Measurements from ENCODE around the gene TSC2.

The TSC2 gene

DNA sequence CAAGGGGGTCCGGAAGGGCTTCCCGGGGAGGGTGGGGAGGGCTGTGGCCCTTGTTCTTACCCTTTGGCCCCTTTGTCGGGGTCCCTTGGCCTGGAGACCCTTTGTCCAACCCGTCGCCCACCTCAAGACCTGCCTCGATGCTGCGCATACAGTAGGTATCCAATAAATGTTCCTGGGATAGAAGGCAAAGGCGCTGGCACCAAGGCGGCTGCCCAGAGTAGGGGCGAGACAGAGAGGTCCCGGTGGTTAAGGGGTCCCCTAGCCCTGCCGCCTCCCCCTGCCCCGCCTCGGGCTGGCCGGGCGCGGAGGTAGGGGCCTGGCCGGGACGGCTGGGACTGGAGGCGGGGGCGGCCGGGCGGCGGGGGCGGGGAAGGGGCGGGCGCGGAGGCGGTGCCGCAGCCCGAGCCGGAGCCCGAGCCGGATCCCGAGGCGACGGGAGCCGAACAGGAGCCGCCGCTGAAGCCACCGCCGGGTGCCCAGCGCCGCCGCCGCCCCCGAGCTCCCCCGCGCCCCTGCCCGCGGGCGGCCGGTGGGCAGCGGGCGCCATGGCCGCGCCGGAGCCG is 21.2 kb upstream of the TSC2 start, which contains the start of gene NHERF2:
TSS of gene NHERF2 (plus strand) at position 442 of the 563 bp plus-strand sequence. CDS start at position 546, 104 bp downstream.
- TF ChIP-seq, protein P1, sequence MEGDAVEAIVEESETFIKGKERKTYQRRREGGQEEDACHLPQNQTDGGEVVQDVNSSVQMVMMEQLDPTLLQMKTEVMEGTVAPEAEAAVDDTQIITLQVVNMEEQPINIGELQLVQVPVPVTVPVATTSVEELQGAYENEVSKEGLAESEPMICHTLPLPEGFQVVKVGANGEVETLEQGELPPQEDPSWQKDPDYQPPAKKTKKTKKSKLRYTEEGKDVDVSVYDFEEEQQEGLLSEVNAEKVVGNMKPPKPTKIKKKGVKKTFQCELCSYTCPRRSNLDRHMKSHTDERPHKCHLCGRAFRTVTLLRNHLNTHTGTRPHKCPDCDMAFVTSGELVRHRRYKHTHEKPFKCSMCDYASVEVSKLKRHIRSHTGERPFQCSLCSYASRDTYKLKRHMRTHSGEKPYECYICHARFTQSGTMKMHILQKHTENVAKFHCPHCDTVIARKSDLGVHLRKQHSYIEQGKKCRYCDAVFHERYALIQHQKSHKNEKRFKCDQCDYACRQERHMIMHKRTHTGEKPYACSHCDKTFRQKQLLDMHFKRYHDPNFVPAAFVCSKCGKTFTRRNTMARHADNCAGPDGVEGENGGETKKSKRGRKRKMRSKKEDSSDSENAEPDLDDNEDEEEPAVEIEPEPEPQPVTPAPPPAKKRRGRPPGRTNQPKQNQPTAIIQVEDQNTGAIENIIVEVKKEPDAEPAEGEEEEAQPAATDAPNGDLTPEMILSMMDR (IDR thresholded peaks at IDR 0.05; ENCODE audit: low read depth, low read length) = no peak
- no peak for DNase-seq (ENCODE audit: low read depth in 2 of 2)

DNA sequence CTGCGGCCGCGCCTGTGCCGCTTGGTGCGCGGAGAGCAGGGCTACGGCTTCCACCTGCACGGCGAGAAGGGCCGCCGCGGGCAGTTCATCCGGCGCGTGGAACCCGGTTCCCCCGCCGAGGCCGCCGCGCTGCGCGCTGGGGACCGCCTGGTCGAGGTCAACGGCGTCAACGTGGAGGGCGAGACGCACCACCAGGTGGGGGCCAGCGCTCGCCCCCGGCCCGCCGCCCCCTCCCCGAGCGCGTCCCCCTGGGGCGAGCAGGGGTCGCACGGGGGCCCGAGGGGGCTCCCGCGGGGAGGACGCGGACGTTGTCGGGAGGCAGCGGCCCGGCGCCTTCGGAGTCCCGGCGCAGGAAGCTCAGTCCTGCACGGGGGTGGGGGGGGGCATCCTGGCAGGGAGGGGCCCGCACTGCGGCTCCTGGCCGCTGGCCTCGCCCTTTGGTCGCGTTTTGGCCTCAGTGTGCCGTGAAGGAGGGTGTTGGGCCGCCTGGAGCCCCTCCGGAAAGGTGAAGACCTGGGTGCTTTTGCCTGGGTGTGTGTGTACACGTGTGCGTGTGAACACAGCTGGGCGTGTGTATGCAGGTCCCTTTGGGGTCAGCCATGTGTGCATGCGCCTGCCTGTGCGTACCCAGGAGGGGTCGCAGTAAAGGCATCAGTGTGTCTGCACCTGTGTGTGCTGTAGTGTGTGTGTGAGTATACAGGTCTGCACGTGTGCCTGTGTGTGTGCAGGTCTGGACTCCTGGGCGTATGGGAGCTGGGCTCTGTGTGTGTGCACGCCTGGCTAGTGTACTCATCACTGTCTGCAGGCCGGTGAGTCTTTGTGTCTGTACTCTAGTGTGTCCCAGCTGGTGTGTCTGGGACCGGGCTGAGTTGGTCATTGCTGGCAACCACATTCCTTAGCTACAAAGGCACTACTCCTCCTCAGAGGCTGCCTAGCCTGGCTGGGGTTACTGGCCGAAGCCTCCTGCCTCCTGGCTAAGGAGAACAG is 20.5 kb upstream of the TSC2 start:
- TF ChIP-seq, protein P1 (IDR thresholded peaks at IDR 0.05; ENCODE audit: low read depth, low read length) = no peak
- peak; percentile 32 to 68 for DNase-seq (ENCODE audit: low read depth in 2 of 2)
- peak overlapping the region; percentile 59 to 67 for H3K4me3 ChIP-seq (replicated peaks in 1 of 2; ENCODE audit: low read depth in 2 of 2, low read length in 2 of 2)

More for the DNA sequence above, 21.2 kb upstream of the TSC2 start, which contains the start of gene NHERF2:
- H3K4me3 ChIP-seq (replicated peaks in 1 of 2; ENCODE audit: low read depth in 2 of 2, low read length in 2 of 2) = peak within 1 kb of the TSS; percentile 59 to 67

- no peak for DNase-seq (ENCODE audit: low read depth in 2 of 2)
- H3K4me3 ChIP-seq (replicated peaks in 1 of 2; ENCODE audit: low read depth in 2 of 2, low read length in 2 of 2) = peak overlapping the region in 1 of 2 donors; percentile 67
- TF ChIP-seq, protein P1 (IDR thresholded peaks at IDR 0.05; ENCODE audit: low read depth, low read length) = no peak
Measured at GRCh38 chr16:2028146-2028545, 19.6 kb upstream of the TSC2 start.

DNA sequence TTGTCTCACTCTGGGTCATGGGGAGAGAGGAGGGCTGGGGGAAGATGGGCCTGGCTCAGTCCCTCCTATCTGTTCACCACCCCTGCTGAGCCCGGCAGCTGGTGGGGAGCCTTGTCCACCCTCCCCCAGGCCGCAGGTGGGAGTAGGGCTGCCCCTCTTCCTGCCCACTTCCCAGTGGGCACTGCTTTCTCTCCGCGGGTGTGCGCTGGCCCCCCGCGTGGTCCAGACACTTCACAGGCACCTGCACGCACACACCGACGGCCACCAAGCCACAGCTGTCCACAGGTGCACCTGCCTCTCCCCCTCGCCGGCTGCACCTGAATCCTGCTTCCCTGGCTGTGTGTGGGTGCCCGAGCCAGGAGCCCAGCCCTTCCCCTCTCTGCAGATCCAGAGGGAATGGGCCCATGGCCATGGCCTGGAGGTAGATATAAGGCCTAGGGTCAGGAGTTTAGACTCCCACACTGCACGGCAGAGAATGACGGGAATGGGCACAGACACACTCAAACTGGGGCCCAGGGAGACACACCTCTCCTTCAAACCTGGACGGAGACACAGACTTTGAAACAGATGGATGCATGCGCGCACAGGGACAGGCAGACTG is 19.1 kb upstream of the TSC2 start:
- H3K4me3 ChIP-seq (replicated peaks in 1 of 2; ENCODE audit: low read depth in 2 of 2, low read length in 2 of 2) = no peak overlapping the region
- no peak for DNase-seq (ENCODE audit: low read depth in 2 of 2)
- TF ChIP-seq, protein P1 (IDR thresholded peaks at IDR 0.05; ENCODE audit: low read depth, low read length) = no peak

DNA sequence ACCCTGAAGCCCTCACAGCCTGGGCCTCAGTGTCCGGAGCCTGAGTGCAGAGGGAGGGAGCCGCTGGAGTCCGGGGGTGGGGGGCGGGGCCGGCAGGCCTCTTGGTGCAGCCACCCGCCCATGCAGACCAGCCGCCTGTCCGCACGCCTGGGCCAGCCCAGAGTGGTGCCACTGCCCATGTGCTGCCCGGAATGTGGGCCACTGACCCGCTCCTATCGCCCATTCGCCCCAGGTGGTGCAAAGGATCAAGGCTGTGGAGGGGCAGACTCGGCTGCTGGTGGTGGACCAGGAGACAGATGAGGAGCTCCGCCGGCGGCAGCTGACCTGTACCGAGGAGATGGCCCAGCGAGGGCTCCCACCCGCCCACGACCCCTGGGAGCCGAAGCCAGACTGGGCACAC is 18.4 kb upstream of the TSC2 start:
- no peak for DNase-seq (ENCODE audit: low read depth in 2 of 2)

GRCh38 chr16:2030036-2030435 is 17.7 kb upstream of the TSC2 start:
- DNase-seq (ENCODE audit: low read depth in 2 of 2) = no peak
- H3K4me3 ChIP-seq (replicated peaks in 1 of 2; ENCODE audit: low read depth in 2 of 2, low read length in 2 of 2) = no peak overlapping the region
- TF ChIP-seq, protein P1 (IDR thresholded peaks at IDR 0.05; ENCODE audit: low read depth, low read length) = no peak

More for the DNA sequence above, 18.4 kb upstream of the TSC2 start:
- H3K4me3 ChIP-seq (replicated peaks in 1 of 2; ENCODE audit: low read depth in 2 of 2, low read length in 2 of 2) = no peak overlapping the region
- TF ChIP-seq, protein P1 (IDR thresholded peaks at IDR 0.05; ENCODE audit: low read depth, low read length) = no peak
